DOHH2 (cell line): ENCODE results near the gene NYNRIN.

Experiments used
- CTCF ChIP-seq: fragments of 200-600 bp; sonication (generic); IDR thresholded peaks from one replicate; pipeline ENCODE4 v1.5.1; 2014; ENCODE audit warnings: antibody characterized with exemption, mild to moderate bottlenecking, low read depth, low read length; ENCODE audit not compliant: poor library complexity, severe bottlenecking
- EZH2phosphoT487 ChIP-seq: fragments of 200-600 bp; sonication (generic); IDR thresholded peaks from 2 replicates; pipeline ENCODE4 v1.6.1; 2017; ENCODE audit warnings: borderline replicate concordance, mild to moderate bottlenecking, antibody characterized with exemption, low read length, moderate library complexity, mixed read lengths

- TF ChIP-seq CTCF: no peak
- TF ChIP-seq EZH2phosphoT487: no peak
Measured at GRCh38 chr14:24384169-24384568, 14.6 kb upstream of the NYNRIN start.
